ENCODE results near the gene TSPAN1.

- TF ChIP-seq GATA2 (IDR thresholded peaks at IDR 0.05; ENCODE audit: low read depth, low read length) (no peak), GATA3 (IDR thresholded peaks at IDR 0.05; ENCODE audit: low read depth, low read length) (no peak)
These were observed 21.7 kb downstream of the TSPAN1 start for GRCh38 chr1:46196609-46197008.

Measured in SH-SY5Y (cell line).